ENCODE results near the gene GMFB.

Gene GMFB

DNA sequence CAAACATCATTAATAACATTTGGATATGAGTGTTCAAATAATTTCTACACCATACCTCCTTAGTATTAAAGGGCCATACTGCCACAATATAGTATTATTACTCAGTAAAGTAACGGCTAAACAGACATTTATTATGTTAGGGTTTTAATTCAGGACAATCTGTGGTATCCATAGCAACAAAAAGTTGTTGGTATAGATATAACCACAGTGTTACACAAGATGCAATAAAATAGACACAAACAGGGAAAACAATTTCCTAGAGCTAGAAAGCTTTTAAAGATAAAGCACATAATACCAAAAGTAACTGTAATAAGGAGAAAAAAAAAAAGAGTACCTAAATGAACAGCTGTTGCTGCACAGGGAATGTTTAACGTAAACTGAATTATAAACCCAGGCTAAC, 63.7 kb downstream of the GMFB start:
- DNase-seq: no peak
